Neural progenitor cell (in vitro differentiated cells): ENCODE results near the gene TRIM43. TPM values are rescaled to one million over a fixed set of nuclear protein-coding genes. Genes with fewer than 3 reads are reported as not detected.
"Not testable (repeated sequence)": the region's sequence is repeated elsewhere in the genome, so short reads cannot be mapped to it uniquely, and the experiment has no call there.

Experiments used
- DNase-seq: peaks from one replicate; pipeline ENCODE4 v3.0.0-alpha.2; 2016; ENCODE audit warnings: low spot score
- H2AFZ ChIP-seq: fragments of 200-600 bp; sonication (generic); replicated peaks from 2 replicates; pipeline ENCODE4 v1.6.1; 2016; ENCODE audit warnings: antibody characterized with exemption
- H3F3A ChIP-seq: fragments of 200-600 bp; sonication (generic); 2 replicates; pipeline ENCODE4 v1.6.1; 2016; ENCODE audit warnings: antibody characterized with exemption, low read depth
- H3K27ac ChIP-seq: fragments of 200-600 bp; sonication (generic); 2 replicates; pipeline ENCODE4 v1.5.1; 2016; ENCODE audit warnings: mild to moderate bottlenecking
- H3K27me3 ChIP-seq: fragments of 200-600 bp; sonication (generic); 2 replicates; pipeline ENCODE4 v1.6.1; 2016; ENCODE audit warnings: mild to moderate bottlenecking, moderate library complexity
- H3K36me3 ChIP-seq: fragments of 200-600 bp; sonication (generic); 2 replicates; pipeline ENCODE4 v1.5.1; 2016
- H3K4me1 ChIP-seq: fragments of 200-600 bp; sonication (generic); 2 replicates; pipeline ENCODE4 v1.6.1; 2016; ENCODE audit warnings: mixed run types
- H3K4me2 ChIP-seq: fragments of 200-600 bp; sonication (generic); 2 replicates; pipeline ENCODE4 v1.6.1; 2016
- H3K4me3 ChIP-seq: fragments of 200-600 bp; sonication (generic); 2 replicates; pipeline ENCODE4 v1.5.1; 2016
- H3K79me2 ChIP-seq: fragments of 200-600 bp; sonication (generic); 2 replicates; pipeline ENCODE4 v1.6.1; 2016; ENCODE audit warnings: low read depth
- H3K9ac ChIP-seq: fragments of 200-600 bp; sonication (generic); 2 replicates; pipeline ENCODE4 v1.6.1; 2016
- H3K9me3 ChIP-seq: fragments of 200-600 bp; sonication (generic); 2 replicates; pipeline ENCODE4 v1.5.1; 2016; ENCODE audit warnings: low read depth
- H4K20me1 ChIP-seq: fragments of 200-600 bp; sonication (generic); 2 replicates; pipeline ENCODE4 v1.6.1; 2016; ENCODE audit warnings: low read depth
- H3K27ac Mint-ChIP-seq: 3 replicates; pipeline ENCODE4 v1.8.0; 2021; ENCODE audit warnings: mixed read lengths
- H3K27me3 Mint-ChIP-seq: 2 replicates; pipeline ENCODE4 v1.8.0; 2022; ENCODE audit warnings: low read depth, mild to moderate bottlenecking, inconsistent platforms, moderate library complexity, mixed read lengths; ENCODE audit not compliant: insufficient read depth
- H3K36me3 Mint-ChIP-seq: 3 replicates; pipeline ENCODE4 v1.8.0; 2021; ENCODE audit warnings: mixed read lengths
- H3K4me1 Mint-ChIP-seq: 3 replicates; pipeline ENCODE4 v1.8.0; 2021; ENCODE audit warnings: mixed read lengths
- H3K4me3 Mint-ChIP-seq: 3 replicates; pipeline ENCODE4 v1.8.0; 2021; ENCODE audit warnings: mild to moderate bottlenecking, moderate library complexity, mixed read lengths
- H3K9me3 Mint-ChIP-seq: 3 replicates; pipeline ENCODE4 v1.8.0; 2020; ENCODE audit warnings: mixed read lengths
- EZH2 ChIP-seq: fragments of 200-600 bp; sonication (generic); IDR thresholded peaks from 2 replicates; pipeline ENCODE4 v1.6.1; 2017; ENCODE audit warnings: antibody characterized with exemption, mild to moderate bottlenecking, moderate library complexity
- EZH2phosphoT487 ChIP-seq: fragments of 200-600 bp; sonication (generic); IDR thresholded peaks from 2 replicates; pipeline ENCODE4 v1.6.1; 2017; ENCODE audit warnings: antibody characterized with exemption
- total RNA-seq: library from RNA; depleted of rRNA; stranded (reverse); fragments of >200 nt; gene quantifications from 2 replicates; pipeline ENCODE4 v1.2.3, GENCODE V29; 2015; ENCODE audit warnings: low replicate concordance
- TF ChIP-seq, protein P1 (sequence below): fragments of 200-600 bp; sonication (generic); IDR thresholded peaks from 2 replicates; pipeline ENCODE4 v1.5.1; 2017; ENCODE audit warnings: antibody characterized with exemption, mild to moderate bottlenecking

TRIM43 gene
- total RNA-seq, 1 donor from 2014 or later, result not detected

DNA sequence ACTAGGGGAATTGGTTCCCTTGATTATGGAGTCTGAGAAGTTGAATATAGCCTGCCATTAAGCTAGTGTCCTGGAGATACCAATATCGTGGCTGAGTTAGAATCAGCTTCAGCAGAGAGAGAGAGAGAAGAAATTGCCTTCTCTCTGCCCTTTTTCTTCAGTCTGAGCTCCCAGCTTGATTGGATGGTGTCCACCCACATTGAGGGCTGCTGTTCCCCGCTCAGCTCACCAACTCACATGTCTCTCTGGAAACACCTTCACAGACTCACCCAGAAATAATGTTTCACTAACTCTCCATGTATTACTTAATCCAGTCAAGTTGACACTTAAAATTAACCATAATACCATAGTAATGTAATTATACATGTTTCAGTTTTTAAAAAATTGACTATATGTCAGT is 17.9 kb upstream of the TRIM43 start:
- no peak for DNase-seq
- peaks cover 6% of the 10 kb centered on the region for H3K4me1 Mint-ChIP-seq

GRCh38 chr2:95574506-95574905 is 17.3 kb upstream of the TRIM43 start:
- Histone ChIP-seq H3F3A (no peaks in the 10 kb centered on the region), H3K36me3 (no peaks in the 10 kb centered on the region), H3K4me3 (no peak overlapping the region), H2AFZ (no peak overlapping the region), H4K20me1 (no peaks in the 10 kb centered on the region), H3K4me1 (no peaks in the 10 kb centered on the region), H3K27ac (no peak overlapping the region), H3K27me3 (no peaks in the 10 kb centered on the region), H3K9me3 (peaks cover 18% of the 10 kb centered on the region), H3K9ac (no peak overlapping the region), H3K79me2 (no peaks in the 10 kb centered on the region), H3K4me2 (no peak overlapping the region)
- Mint-ChIP-seq H3K27ac (no peak overlapping the region), H3K27me3 (peaks cover 3% of the 10 kb centered on the region), H3K9me3 (no peaks in the 10 kb centered on the region), H3K4me1 (peaks cover 10% of the 10 kb centered on the region), H3K4me3 (no peak overlapping the region), H3K36me3 (no peaks in the 10 kb centered on the region)
- TF ChIP-seq EZH2 (no peak), EZH2phosphoT487 (no peak)
- TF ChIP-seq, protein P1, sequence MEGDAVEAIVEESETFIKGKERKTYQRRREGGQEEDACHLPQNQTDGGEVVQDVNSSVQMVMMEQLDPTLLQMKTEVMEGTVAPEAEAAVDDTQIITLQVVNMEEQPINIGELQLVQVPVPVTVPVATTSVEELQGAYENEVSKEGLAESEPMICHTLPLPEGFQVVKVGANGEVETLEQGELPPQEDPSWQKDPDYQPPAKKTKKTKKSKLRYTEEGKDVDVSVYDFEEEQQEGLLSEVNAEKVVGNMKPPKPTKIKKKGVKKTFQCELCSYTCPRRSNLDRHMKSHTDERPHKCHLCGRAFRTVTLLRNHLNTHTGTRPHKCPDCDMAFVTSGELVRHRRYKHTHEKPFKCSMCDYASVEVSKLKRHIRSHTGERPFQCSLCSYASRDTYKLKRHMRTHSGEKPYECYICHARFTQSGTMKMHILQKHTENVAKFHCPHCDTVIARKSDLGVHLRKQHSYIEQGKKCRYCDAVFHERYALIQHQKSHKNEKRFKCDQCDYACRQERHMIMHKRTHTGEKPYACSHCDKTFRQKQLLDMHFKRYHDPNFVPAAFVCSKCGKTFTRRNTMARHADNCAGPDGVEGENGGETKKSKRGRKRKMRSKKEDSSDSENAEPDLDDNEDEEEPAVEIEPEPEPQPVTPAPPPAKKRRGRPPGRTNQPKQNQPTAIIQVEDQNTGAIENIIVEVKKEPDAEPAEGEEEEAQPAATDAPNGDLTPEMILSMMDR, result no peak
- no peak for DNase-seq

More for the DNA sequence above, 17.9 kb upstream of the TRIM43 start:
- no peaks in the 10 kb centered on the region for H3K4me1 ChIP-seq
- Mint-ChIP-seq H3K36me3 (no peaks in the 10 kb centered on the region), H3K27ac (no peak overlapping the region), H3K27me3 (peaks cover 3% of the 10 kb centered on the region), H3K9me3 (no peaks in the 10 kb centered on the region), H3K4me3 (no peak overlapping the region)
- no peak overlapping the region for H3K4me2 ChIP-seq
- no peaks in the 10 kb centered on the region for H3K79me2 ChIP-seq
- TF ChIP-seq EZH2, result no peak
- no peaks in the 10 kb centered on the region for H4K20me1 ChIP-seq
- peaks cover 16% of the 10 kb centered on the region for H3K9me3 ChIP-seq
- no peaks in the 10 kb centered on the region for H3K36me3 ChIP-seq
- no peak overlapping the region for H2AFZ ChIP-seq
- no peaks in the 10 kb centered on the region for H3F3A ChIP-seq
- no peak overlapping the region for H3K9ac ChIP-seq
- no peak overlapping the region for H3K4me3 ChIP-seq
- no peaks in the 10 kb centered on the region for H3K27me3 ChIP-seq
- no peak overlapping the region for H3K27ac ChIP-seq

- Histone ChIP-seq H3K4me2 (no peak overlapping the region), H3K4me3 (no peak overlapping the region), H3K36me3 (no peaks in the 10 kb centered on the region), H3F3A (no peaks in the 10 kb centered on the region), H3K27ac (no peak overlapping the region), H4K20me1 (no peaks in the 10 kb centered on the region), H3K79me2 (no peaks in the 10 kb centered on the region), H3K27me3 (no peaks in the 10 kb centered on the region), H2AFZ (no peak overlapping the region), H3K9ac (no peak overlapping the region), H3K4me1 (no peaks in the 10 kb centered on the region), H3K9me3 (peaks cover 18% of the 10 kb centered on the region)
- TF ChIP-seq EZH2, result no peak
- TF ChIP-seq, protein P1, result no peak
- no peak for TF ChIP-seq EZH2phosphoT487
- peaks cover 10% of the 10 kb centered on the region for H3K4me1 Mint-ChIP-seq
- DNase-seq, result no peak
- no peak overlapping the region for H3K27ac Mint-ChIP-seq
- no peak overlapping the region for H3K4me3 Mint-ChIP-seq
- H3K9me3 Mint-ChIP-seq, result no peaks in the 10 kb centered on the region
- H3K27me3 Mint-ChIP-seq, result no peaks in the 10 kb centered on the region
- H3K36me3 Mint-ChIP-seq, result no peaks in the 10 kb centered on the region
Measured at GRCh38 chr2:95575857-95576256, 15.9 kb upstream of the TRIM43 start.

DNA sequence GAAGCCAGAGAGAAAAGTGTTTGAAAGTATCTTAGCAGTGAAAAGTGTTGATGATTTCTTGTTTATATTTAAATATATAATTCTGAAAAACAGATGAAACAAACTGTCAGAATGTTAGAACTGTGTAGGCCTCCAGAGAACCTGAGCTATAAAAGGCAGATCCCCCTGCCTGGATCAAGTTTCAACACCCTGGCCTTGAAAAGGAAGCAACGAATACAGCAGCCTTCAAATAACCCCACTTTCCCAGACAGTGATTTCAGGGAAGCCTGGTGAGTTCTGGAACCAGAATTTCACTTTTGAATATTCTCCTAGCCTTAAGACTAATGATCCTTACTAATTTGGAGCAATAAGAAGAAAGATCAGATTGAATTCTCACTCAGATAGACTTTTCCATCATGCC is 13.3 kb upstream of the TRIM43 start:
- no peak for DNase-seq
- no peaks in the 10 kb centered on the region for H3K36me3 Mint-ChIP-seq
- no peak overlapping the region for H3K27ac ChIP-seq
- no peak overlapping the region for H3K9ac ChIP-seq
- H2AFZ ChIP-seq, result no peak overlapping the region
- peaks cover 10% of the 10 kb centered on the region for H3K4me1 Mint-ChIP-seq
- no peaks in the 10 kb centered on the region for H3K36me3 ChIP-seq
- H3K79me2 ChIP-seq, result no peaks in the 10 kb centered on the region
- no peaks in the 10 kb centered on the region for H4K20me1 ChIP-seq
- H3K4me2 ChIP-seq, result no peak overlapping the region
- H3K4me1 ChIP-seq, result no peaks in the 10 kb centered on the region
- no peaks in the 10 kb centered on the region for H3K27me3 ChIP-seq
- no peak overlapping the region for H3K4me3 Mint-ChIP-seq
- H3K27me3 Mint-ChIP-seq, result no peaks in the 10 kb centered on the region
- H3K9me3 Mint-ChIP-seq, result no peaks in the 10 kb centered on the region
- H3K9me3 ChIP-seq, result peaks cover 11% of the 10 kb centered on the region
- H3K27ac Mint-ChIP-seq, result no peak overlapping the region
- no peak overlapping the region for H3K4me3 ChIP-seq
- TF ChIP-seq, protein P1, result no peak
- no peak for TF ChIP-seq EZH2
- TF ChIP-seq EZH2phosphoT487, result no peak
- no peaks in the 10 kb centered on the region for H3F3A ChIP-seq

- H3K36me3 Mint-ChIP-seq, H3K79me2 ChIP-seq, H3K4me3 ChIP-seq, H3K27me3 ChIP-seq, H3K9me3 Mint-ChIP-seq, H3K4me1 ChIP-seq, H3K36me3 ChIP-seq, H3K4me3 Mint-ChIP-seq, H3K4me1 Mint-ChIP-seq, H2AFZ ChIP-seq, H3K27ac Mint-ChIP-seq, H3K27me3 Mint-ChIP-seq, H4K20me1 ChIP-seq, DNase-seq, H3K27ac ChIP-seq, H3K9ac ChIP-seq, H3K4me2 ChIP-seq, H3F3A ChIP-seq: not testable (repeated sequence)
- H3K9me3 ChIP-seq, result peaks cover 11% of the 10 kb centered on the region
Measured at GRCh38 chr2:95583545-95583944, 8.3 kb upstream of the TRIM43 start.

DNA sequence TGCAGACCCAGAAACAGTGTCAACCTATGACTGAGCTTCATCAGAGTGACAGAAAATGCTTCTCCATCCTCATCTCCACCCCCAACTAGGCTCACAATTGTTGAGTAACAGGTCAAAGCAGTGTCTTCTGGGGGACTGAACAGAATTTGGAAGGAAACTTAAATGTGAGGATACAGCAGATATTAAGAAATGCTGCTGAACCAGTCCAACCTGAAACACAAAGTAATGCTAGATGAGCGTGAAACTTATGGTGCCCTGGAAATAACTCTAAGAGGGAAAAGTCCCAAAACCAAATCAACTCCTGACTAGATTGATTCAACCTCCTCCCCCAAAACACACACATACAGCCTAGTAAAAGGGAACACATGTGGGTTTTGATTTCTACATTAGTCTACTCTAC is 7.5 kb upstream of the TRIM43 start:
- H4K20me1 ChIP-seq, H3K4me1 Mint-ChIP-seq, H3K36me3 ChIP-seq, H3K27me3 Mint-ChIP-seq, H3K27ac ChIP-seq, H3K27ac Mint-ChIP-seq, H3K9me3 ChIP-seq, H3K36me3 Mint-ChIP-seq, DNase-seq, H3K9me3 Mint-ChIP-seq, H2AFZ ChIP-seq, H3K4me1 ChIP-seq, H3F3A ChIP-seq, H3K27me3 ChIP-seq, H3K9ac ChIP-seq, H3K79me2 ChIP-seq, H3K4me3 ChIP-seq, H3K4me2 ChIP-seq, H3K4me3 Mint-ChIP-seq: not testable (repeated sequence)
